GM21529 (cell line): ENCODE results near the gene AWAT1.
"Not testable (repeated sequence)": the region's sequence is repeated elsewhere in the genome, so short reads cannot be mapped to it uniquely, and the experiment has no call there.

Experiments used
- ATAC-seq: cut with Tn5 transposase; IDR thresholded peaks from one replicate; pipeline ENCODE4 v1.9.1; 2021; ENCODE audit not compliant: unreplicated experiment

Gene AWAT1

GRCh38 chrX:70260104-70260503 is 25.6 kb downstream of the AWAT1 start, which contains the start of gene P2RY4:
Gene P2RY4 (minus strand): TSS chrX:70260204. CDS start chrX:70259624, 580 bp downstream.
- no peak for ATAC-seq

GRCh38 chrX:70262952-70263567 is 28.6 kb downstream of the AWAT1 start:
- peak; percentile 76 for ATAC-seq

GRCh38 chrX:70264784-70265183 is 30.3 kb downstream of the AWAT1 start:
- no peak for ATAC-seq

GRCh38 chrX:70268034-70268433 is 33.6 kb downstream of the AWAT1 start, which contains the start of gene ARR3:
Gene ARR3 (plus strand): TSS chrX:70268334. CDS start chrX:70269386, 1,052 bp downstream.
- no peak for ATAC-seq

DNA sequence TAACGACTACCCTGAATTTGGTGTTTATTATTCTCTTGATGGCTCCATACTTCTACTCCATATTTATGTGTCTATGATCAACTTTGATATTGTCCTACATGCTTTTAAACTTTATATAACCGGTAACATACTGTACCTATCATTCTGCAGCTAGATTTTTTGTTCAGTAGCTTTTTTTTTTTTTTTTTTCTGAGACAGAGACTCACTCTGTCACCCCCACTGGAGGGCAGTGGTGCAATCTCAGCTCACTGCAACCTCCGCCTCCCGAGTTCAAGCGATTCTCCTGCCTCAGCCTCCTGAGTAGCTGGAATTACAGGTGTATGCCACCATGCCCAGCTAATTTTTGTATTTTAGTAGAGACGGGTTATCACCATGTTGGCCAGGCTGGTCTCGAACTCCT is 39.6 kb downstream of the AWAT1 start:
- not testable (repeated sequence) for ATAC-seq

- no peak for ATAC-seq
Measured at GRCh38 chrX:70279081-70279480, 44.6 kb downstream of the AWAT1 start.

DNA sequence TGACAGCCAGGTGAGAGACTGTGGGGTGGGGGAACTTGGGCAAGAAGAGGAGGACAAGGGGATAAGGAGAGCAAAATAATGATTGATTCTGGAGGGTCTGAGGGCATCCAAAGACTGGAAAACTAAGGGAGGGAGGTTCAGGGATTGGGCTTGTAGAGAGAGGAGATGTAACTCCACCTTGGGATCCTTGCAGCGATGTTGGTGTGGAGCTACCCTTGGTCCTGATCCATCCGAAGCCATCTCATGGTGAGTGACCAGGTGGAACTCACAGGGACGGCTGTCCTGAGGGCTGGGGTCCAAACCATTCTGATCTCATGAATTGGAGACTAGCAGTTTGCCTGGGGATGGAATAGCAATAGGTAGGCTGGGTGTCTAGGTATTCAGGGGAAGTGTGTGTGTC is 46.1 kb downstream of the AWAT1 start:
- no peak for ATAC-seq

DNA sequence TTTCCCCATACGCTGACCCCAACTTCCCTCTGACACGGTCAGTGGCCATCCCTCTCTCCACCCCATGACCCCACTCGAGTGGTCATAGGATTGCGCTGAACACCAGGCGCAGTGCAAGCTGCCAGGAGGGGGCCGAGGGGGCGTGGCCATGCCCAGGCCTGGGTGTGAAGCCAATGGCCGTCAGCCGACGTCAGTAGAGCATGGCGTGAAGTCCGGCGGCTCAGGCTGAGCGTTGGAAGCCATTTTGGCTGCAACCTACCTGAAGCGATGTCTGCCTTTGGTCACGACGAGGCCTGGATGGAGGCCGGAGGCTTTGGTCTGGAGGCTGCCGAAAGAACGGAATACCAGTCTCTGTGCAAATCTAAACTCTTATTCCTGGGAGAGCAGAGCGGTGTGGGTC is 47.5 kb downstream of the AWAT1 start, which contains the start of gene RAB41:
RAB41 (plus strand) TSS at position 222 of the 400 bp plus-strand sequence; CDS start at position 268, 46 bp downstream.
- no peak for ATAC-seq

DNA sequence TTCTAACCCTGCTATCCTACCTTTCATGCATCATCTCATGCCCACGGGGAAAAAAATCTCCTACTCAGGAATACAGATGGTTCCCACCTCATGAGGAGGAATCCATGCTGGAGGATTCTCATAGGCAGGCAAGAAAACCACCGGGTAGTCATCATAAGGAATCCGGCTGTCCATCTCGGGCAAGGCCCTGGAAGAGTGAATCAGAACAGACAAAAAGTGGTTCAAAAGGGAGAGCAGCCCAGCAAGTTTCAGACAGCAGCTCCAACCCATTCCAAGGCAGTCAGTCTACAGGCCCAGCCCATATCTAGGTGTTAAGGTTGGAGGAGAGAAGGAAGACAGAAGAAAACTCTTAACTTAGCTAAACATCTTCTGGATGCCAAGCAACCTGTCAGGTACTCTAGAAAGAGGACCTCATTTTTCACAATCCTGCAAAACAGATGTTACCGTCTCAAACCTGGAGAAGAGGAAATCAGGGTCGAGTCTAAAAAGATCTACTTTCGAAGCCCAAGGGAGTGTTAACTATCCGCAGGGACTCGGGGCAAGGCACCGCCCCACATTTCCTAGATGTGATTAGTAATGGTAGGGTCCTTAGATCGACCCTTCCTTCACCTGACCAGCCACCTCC is 54.8 kb downstream of the AWAT1 start:
- ATAC-seq: no peak
